Ascending aorta (tissue), 2 donors: ENCODE data around the gene TUT7. TPM values are rescaled to one million over a fixed set of nuclear protein-coding genes. Genes with fewer than 3 reads are reported as not detected.

Source experiments
- DNase-seq, 2 donors: peaks; one replicate each; pipeline ENCODE4 v3.0.0-alpha.2; 2019; ENCODE audit warnings: low spot score in 2 of 2
- H3K27ac ChIP-seq, 2 donors: fragments of 200-600 bp; sonication (generic); one replicate each; pipeline ENCODE4 v1.5.1; 2016 to 2017; ENCODE audit warnings: mild to moderate bottlenecking in 1 of 2
- H3K27me3 ChIP-seq: fragments of 200-600 bp; sonication (generic); one replicate; pipeline ENCODE4 v1.5.1; 2017
- H3K36me3 ChIP-seq, 2 donors: fragments of 200-600 bp; sonication (generic); one replicate each; pipeline ENCODE4 v1.5.1; 2016
- H3K4me1 ChIP-seq, 2 donors: fragments of 200-600 bp; sonication (generic); one replicate each; pipeline ENCODE4 v1.5.1; 2016 to 2017; ENCODE audit warnings: mild to moderate bottlenecking in 1 of 2
- H3K4me3 ChIP-seq, 2 donors: fragments of 200-600 bp; sonication (generic); one replicate each; pipeline ENCODE4 v1.5.1; 2016 to 2017; ENCODE audit warnings: mild to moderate bottlenecking in 1 of 2
- H3K9me3 ChIP-seq, 2 donors: fragments of 200-600 bp; sonication (generic); one replicate each; pipeline ENCODE4 v1.5.1; 2016
- CTCF ChIP-seq, 3 experiments: fragments of 200-600 bp in 2 of 3; fragments of 450-650 bp in 1 of 3; sonication (generic) in 2 of 3; IDR thresholded peaks; one replicate each; pipeline ENCODE4 v1.5.1; 2016 to 2019; ENCODE audit warnings: antibody characterized with exemption in 3 of 3, mild to moderate bottlenecking in 1 of 3, moderate library complexity in 1 of 3
- intact Hi-C: fragments of 100-400 bp; cut with DNase I; formaldehyde crosslinking; loops from one replicate; pipeline ENCODE4 v1.15.1; 2023
- total RNA-seq: library from RNA; depleted of rRNA; stranded (reverse); fragments of >200 nt; gene quantifications from one replicate; pipeline ENCODE4 v1.1.0, GENCODE V29; 2016

TUT7 gene
- total RNA-seq, 1 donor from 2014 or later = 12.9 TPM

DNA sequence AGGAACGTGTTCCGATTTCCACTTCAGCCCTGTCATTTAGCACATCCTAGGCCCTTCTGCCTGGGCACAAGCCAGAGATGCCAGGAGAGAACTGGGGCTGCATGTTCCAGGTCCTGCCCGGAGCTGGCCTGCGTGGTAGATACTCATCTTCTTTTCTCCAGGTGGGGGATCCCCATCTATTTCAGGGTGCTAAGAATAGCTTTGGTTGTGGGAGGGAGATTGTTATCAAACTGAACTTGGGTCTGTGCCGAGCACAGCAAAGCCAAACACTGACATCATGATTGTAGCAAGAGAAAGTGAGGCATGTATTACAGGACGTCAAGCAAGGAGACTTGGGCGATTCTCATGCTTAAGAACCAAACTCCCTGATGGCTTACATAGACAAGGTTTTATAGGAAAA, 113.0 kb downstream of the TUT7 start:
- H3K27ac ChIP-seq = no peak overlapping the region
- intact Hi-C loops = no loop called here
- H3K36me3 ChIP-seq = no peaks in the 10 kb centered on the region
- DNase-seq = no peak
- H3K9me3 ChIP-seq = no peaks in the 10 kb centered on the region
- H3K4me1 ChIP-seq = no peaks in the 10 kb centered on the region
- H3K4me3 ChIP-seq = no peak overlapping the region
- H3K27me3 ChIP-seq = no peaks in the 10 kb centered on the region
- no peak for TF ChIP-seq CTCF (IDR thresholded peaks at IDR 0.05)

- H3K4me3 ChIP-seq = no peak overlapping the region
- H3K27ac ChIP-seq = no peak overlapping the region
- H3K4me1 ChIP-seq = no peaks in the 10 kb centered on the region
- no peak for DNase-seq
- H3K9me3 ChIP-seq = no peaks in the 10 kb centered on the region
- intact Hi-C loops = no loop called here
- TF ChIP-seq CTCF (IDR thresholded peaks at IDR 0.05) = peak in 1 of 3 experiments; percentile 30
- H3K27me3 ChIP-seq = no peaks in the 10 kb centered on the region
- H3K36me3 ChIP-seq = no peaks in the 10 kb centered on the region
These were observed 115.1 kb downstream of the TUT7 start for GRCh38 chr9:86238861-86239770.

Other genes starting within 250 kb of the TUT7 start
- gene C9orf153, start 94.8 kb downstream of the TUT7 start, total RNA-seq = not detected
- gene ISCA1, start 71.9 kb downstream of the TUT7 start, total RNA-seq = 20.6 TPM